ENCODE data around the gene LTF.
"Not testable (repeated sequence)": the region's sequence is repeated elsewhere in the genome, so short reads cannot be mapped to it uniquely, and the experiment has no call there.

LTF gene

DNA sequence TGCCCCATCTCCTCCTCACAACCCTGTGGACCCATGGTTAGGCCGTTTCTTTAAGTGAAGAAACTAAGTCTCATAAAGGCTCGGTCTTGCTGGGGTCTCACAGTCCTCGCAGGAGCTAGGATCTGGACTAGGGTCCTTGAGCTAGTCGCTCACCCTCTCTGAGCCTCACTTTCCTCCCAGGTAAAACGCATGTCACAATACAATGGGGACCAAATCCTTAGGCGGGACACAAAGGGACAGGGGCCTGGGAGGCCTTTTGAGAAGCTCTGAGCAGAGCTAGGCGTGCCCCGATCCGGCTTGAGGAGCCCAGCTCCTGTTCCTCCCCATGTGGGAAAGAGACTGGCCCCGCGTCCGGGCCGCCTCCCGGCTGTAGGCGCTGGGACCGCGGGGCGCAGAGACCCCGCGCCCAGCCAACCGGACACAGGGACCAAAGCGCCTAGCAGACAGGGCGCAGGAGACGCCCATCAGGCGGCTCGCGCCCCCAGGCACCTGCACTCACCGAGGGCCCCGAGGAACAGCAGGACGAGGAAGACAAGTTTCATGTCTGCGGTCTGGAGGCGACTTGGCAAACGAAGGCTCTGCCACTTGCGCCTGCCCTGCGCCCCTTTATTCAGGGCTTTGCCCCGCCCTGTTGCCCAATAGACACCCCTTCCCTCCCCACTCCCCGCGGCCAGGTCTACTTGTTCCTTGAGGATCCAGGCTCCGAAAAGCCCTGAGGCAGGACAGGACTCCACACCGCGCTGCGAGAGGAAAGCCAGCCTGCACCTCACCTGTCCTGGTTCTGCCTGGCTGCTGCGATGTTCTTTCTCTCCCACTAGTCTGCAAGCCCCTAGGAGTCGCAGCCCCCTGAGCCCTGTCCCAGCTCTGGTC, at the start of gene LTF:
Gene LTF (minus strand): TSS at position 580 of the 870 bp plus-strand sequence. CDS start 38 bp downstream, at position 542.
- DNase-seq (ENCODE audit: low spot score): no peak

GRCh38 chr3:46512191-46512749, 47.6 kb upstream of the LTF start:
- DNase-seq (ENCODE audit: low spot score): no peak

- peak; percentile 71 for DNase-seq (ENCODE audit: low spot score)
These were observed 45.0 kb upstream of the LTF start for GRCh38 chr3:46509661-46510187.

DNA sequence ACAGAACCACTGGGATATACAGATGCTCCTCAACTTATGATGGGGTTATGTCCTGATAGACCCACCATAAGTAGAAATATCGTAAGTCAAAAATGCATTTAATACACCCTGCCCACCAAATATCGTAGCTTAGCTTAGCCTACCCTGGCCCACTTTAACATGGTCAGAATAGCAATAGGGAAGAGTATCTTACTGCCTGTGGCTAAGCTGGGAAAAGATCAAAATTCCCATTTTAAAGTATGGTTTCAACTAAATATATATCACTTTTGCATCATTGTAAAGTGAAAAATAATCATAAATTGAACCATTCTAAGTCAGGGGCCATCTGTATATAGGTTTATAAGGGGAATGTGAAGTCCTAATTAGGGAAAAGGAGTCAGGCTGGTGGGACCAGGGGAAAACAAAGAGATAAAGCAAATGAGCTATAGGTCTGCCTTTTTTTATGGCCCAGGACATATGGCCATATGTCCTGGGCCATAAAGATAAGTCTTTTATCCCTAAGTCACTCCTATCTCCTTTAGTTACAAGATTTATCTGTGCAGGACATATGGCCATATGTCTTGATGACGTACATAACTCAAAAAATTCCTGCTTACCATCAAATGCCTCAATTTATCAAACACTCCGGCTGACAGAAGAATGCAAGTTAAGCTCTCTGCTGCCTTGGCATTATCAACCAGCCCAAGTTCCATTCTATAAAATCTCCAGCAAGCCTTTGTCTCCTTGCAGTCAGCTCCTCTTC, 44.3 kb upstream of the LTF start:
- peak; percentile 74 for DNase-seq (ENCODE audit: low spot score)

GRCh38 chr3:46506526-46506925, 41.8 kb upstream of the LTF start:
- no peak for DNase-seq (ENCODE audit: low spot score)

DNA sequence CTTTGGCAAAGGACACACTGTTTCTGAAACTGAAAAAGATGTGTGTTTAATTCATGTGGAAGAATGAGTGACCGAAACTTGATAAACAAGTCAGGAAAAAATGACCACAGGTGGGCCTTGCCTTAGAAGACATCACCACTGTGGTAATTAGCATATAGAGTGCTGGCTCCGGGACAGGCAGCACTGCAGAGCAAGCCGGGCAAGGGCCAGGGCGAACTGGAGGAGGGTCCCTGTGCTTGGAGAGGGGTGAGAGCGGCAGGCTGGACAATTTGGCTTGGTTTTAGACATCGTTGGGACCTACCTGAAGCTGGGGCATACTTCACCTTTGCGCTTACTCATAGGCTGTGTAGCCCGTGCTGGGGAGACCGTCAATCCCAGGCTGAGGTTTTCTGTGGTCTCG, 41.2 kb upstream of the LTF start:
- no peak for DNase-seq (ENCODE audit: low spot score)

DNA sequence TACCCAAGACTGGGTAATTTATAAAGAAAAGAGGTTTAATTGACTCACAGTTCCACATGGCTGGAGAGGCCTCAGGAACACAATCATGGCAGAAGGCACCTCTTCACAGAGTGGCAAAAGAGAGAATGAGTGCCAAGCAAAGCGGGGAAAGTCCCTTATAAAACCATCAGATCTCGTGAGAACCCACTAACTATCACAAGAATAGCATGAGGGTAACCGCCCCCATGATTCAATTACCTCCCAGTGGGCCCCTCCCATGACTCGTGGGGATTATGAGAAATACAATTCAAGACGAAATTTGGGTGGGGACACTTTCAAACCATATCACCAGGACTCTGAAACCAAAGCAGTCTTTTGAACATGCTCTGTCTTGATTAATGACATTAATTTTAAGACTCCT, 40.1 kb upstream of the LTF start:
- peak; percentile 48 for DNase-seq (ENCODE audit: low spot score)

- no peak for DNase-seq (ENCODE audit: low spot score)
These were observed 38.6 kb upstream of the LTF start for GRCh38 chr3:46503200-46503874.

DNA sequence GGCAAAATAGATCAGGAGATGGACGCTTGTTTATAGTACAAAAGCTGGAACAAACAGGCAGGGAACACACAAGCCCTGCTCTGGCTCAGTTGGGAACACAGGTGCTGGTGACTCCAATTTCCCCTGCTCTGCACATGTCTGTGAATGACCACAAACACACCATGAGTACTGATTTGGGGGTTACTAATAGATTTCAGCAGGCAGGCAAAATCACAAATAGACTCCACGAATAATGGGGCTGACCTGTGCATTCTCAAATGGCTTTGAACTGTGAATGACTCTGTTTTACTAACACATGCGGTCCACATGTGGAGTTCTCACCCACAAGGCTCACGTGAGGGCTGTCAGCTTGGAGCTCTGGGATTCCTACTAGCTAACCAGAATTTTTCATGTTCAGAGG, 37.0 kb upstream of the LTF start:
- DNase-seq (ENCODE audit: low spot score): no peak

DNA sequence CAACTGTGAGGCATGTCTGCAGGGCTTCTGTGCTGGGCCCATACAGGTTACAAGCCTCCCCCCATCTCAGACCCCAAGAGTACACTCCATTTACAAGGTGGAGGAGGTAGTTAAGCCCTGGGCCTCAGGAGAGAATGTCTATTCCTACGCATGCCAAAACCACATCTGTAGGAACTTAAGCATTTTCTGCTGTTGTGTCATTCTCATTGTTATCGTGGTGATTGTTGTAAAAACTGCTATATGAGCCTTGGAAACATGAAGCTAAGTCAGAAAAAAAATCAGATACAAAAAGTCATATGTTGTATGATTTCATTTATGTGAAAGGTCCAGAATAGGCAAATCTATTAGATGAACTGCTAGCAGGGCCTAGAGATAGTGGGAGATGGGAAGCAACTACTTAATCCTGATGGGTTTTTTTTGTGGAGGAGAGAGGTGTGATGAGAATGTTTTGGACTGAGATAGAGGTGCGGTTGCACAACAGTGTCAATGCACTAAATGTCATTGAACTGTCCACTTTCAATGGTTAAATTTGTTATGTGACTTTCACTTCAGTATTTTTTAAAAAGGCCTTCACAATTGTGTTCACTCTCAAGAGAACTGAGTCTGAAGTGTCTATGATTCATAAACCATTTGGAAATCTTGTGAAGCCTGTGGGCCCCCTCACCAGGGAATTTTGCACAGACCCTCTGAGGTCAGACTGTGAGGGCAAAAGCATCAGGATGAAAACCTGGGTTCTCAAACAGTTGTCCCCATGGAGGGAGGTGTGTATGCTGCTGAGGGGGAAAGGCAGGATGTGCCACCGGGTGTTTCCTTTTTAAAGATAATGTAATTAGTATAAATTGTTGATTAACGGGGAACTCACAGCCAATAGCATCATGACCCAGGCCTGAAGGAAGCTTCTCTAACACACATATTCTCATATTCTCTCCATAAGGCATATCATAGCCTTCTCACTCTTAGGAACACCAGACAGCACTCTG, 36.2 kb upstream of the LTF start:
- DNase-seq (ENCODE audit: low spot score): no peak

- DNase-seq (ENCODE audit: low spot score): no peak
These were observed 34.3 kb upstream of the LTF start for GRCh38 chr3:46498916-46499519.

DNA sequence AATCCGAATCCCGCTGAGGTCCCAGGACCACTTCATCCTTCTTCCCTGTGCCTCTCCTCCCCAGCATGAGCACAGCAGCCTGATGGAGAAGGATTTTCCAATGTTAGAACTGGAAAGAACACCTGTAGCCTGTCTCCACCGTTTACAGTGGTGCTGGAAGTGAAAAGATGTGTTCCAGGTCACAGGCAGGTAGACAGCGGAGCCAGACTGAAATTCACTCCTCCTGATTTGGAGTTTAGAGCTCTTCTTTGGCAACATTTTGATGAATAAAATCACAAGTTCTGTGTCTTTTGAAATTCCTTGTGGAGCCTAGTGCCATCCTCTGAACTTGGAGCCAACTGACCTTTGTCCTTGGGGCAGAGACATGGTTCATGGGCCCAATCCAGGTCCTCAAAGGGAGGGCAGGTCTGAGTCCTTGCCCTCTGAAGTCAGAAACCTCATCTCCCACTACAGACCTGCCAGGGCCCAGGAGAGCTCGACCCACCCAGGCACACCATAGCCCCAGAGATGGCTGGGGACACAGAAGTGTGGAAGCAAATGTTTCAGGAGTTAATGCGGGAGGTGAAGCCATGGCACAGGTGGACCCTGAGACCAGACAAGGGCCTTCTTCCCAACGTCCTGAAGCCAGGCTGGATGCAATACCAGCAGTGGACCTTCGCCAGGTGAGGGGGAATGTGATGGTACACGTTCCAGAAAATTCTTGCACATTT, 33.0 kb upstream of the LTF start, which contains the start of gene RTP3:
Gene RTP3 (plus strand): TSS at position 421 of the 710 bp plus-strand sequence. CDS start 87 bp downstream, at position 508.
- DNase-seq (ENCODE audit: low spot score): no peak

- DNase-seq (ENCODE audit: low spot score): peak; percentile 70
These were observed 32.2 kb upstream of the LTF start for GRCh38 chr3:46496746-46497555.

GRCh38 chr3:46495901-46496456, 31.3 kb upstream of the LTF start:
- DNase-seq (ENCODE audit: low spot score): no peak

GRCh38 chr3:46494491-46494890, 29.8 kb upstream of the LTF start:
- not testable (repeated sequence) for DNase-seq (ENCODE audit: low spot score)

DNA sequence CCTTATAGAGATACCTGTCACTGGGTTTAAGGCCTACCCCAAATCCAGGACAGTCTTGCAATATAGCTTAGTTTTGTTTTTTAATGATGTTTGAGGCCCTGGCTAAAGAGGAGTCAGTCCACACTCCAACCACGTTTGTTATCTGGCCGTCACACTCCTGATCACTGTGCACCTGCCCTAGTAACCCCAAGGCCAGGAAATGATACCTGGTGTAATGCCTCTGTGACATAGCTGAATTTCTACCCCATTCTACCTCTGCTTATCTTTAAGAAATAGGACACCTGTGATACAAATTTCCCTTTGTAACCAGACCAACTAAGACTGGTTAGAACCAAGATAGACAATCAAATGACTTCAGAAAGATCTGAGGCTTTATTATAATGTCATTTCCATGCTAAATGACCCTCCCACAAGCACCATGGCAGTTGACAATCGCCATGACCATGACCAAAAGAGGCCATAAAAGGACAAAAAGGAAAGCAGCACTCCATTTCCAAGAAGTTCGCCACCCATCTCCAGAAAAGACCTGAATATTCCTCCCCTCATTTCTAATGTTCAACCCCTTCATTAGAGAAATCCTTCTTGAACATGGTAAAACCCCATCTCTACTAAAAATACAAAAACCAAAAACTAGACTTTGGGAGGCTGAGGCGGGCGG, 28.3 kb upstream of the LTF start:
- no peak for DNase-seq (ENCODE audit: low spot score)

DNA sequence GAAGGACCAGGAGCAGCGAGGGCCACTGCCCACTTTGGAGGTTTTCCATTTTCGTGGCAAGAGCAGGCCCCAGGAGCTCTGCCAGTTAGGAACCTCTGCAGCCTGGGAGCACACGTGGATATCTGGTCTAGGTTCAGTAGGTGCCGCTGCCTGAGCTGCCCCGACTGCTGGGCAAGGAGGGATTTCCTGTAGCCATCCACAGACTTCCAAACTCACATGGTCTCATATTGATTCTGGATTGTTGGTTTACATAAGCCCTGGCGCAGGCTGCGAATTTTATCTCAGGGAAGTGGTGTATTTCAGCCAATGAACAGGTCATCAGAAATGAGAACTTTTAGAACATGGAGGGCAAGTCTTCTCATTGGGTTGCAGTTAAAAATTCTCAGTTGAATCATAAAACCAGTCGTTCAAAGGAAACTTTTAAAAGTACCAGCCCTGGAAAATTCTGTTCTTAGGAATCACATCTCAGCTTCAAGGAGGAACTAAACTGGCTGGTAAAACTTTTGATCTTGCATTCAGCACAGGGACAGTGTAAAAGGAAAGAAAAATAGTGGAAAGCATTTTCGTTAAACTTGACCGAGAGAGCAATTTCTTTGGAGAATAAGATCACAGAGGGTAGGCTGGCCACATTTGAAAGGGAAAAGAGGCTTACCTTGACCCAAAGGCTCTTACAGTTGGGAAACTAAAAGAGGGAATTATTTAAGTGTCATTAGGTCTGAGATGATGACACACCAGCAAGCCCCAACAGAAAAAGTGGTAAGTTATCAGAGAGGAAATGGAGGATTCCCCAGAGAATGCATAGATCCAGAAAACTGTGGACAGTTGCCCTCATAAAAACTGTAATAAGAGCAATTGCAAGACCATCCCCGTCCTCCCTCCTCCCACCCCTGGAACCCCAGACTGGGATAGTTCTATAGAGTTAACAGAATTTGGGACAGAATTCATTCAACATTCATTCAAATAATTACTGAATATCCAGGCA, 26.7 kb upstream of the LTF start:
- DNase-seq (ENCODE audit: low spot score): no peak
